K562 (cell line): ENCODE results near the gene NCOA3. TPM values are rescaled to one million over a fixed set of nuclear protein-coding genes. Genes with fewer than 3 reads are reported as not detected.

Experiments
- ADNP ChIP-seq: fragments of 200-800 bp; sonication (Bioruptor generic); IDR thresholded peaks from 2 replicates; pipeline ENCODE4 v1.6.1; 2016; ENCODE audit warnings: missing genetic modification characterization, missing compliant biosample characterization
- CBFB ChIP-seq: sonication (generic); formaldehyde crosslinking; IDR thresholded peaks from 2 replicates; pipeline ENCODE4 v1.4.0; 2020; ENCODE audit warnings: mild to moderate bottlenecking, missing genetic modification reagents
- EP400 ChIP-seq: fragments of 450-650 bp; IDR thresholded peaks from 2 replicates; pipeline ENCODE4 v1.6.1; 2017; ENCODE audit warnings: antibody characterized with exemption, mild to moderate bottlenecking, moderate library complexity
- FOXM1 ChIP-seq, 2 experiments: fragments of 450-650 bp in 1 of 2; sonication (generic) in 1 of 2; formaldehyde crosslinking in 1 of 2; IDR thresholded peaks; 2 replicates each; pipeline versions ENCODE4 v1.6.1 to v1.9.0; 2017 to 2022; ENCODE audit warnings: low read depth in 2 of 2, mild to moderate bottlenecking in 2 of 2, missing genetic modification reagents in 1 of 2, moderate library complexity in 1 of 2
- HMG20B ChIP-seq: fragments of 250-450 bp; sonication (Bioruptor Pico); IDR thresholded peaks from 2 replicates; pipeline ENCODE4 v1.5.0; 2021; ENCODE audit warnings: mild to moderate bottlenecking
- JUND ChIP-seq, 2 experiments: IDR thresholded peaks; 2 replicates in 1 of 2; 3 replicates in 1 of 2; pipeline ENCODE4 v1.6.1; 2011; ENCODE audit warnings: borderline replicate concordance in 2 of 2, low read depth in 2 of 2, low read length in 2 of 2, improper control_type of control experiment in 1 of 2, missing biosample characterization in 1 of 2, missing genetic modification characterization in 1 of 2, missing genetic modification reagents in 1 of 2
- NFIX ChIP-seq: fragments of 250-450 bp; sonication (Bioruptor Pico); IDR thresholded peaks from 2 replicates; pipeline ENCODE4 v1.4.0; 2020; ENCODE audit warnings: low read depth, mild to moderate bottlenecking, moderate library complexity
- PML ChIP-seq: IDR thresholded peaks from 2 replicates; pipeline ENCODE4 v1.6.1; 2012; ENCODE audit warnings: low read length, inconsistent platforms
- TEAD4 ChIP-seq, 2 experiments: sonication (generic) in 1 of 2; formaldehyde crosslinking in 1 of 2; IDR thresholded peaks; 2 replicates each; pipeline versions ENCODE4 v1.6.1 to v1.8.0; 2012 to 2022; ENCODE audit warnings: borderline replicate concordance in 1 of 2, inconsistent platforms in 1 of 2, low read length in 1 of 2, mild to moderate bottlenecking in 1 of 2, missing genetic modification reagents in 1 of 2
- XRCC4 ChIP-seq: IDR thresholded peaks from one replicate; pipeline ENCODE4 v1.6.1; 2011; ENCODE audit not compliant: insufficient read depth, insufficient read length; ENCODE audit errors: extremely low read depth
- ZNF507 ChIP-seq: conservative IDR thresholded peaks from 2 replicates; pipeline ENCODE4 v1.6.1; 2017; ENCODE audit warnings: missing genetic modification characterization, missing compliant biosample characterization
- polyA plus RNA-seq, 8 experiments: library from polyadenylated mRNA; depleted of rRNA in 4 of 8; stranded (reverse) in 5 of 8; unstranded in 3 of 8; fragments of >200 nt; fragmentation: Nextera tagmentation in 2 of 8; fragmentation: Illumina TruSeq in 1 of 8; extraction: Ambion mirVana in 2 of 8; extraction: Trizol in 1 of 8; gene quantifications; 2 replicates each; pipeline versions ENCODE4 v1.2.1 to v1.2.3, GENCODE V29; 2011 to 2014; ENCODE audit warnings: inconsistent platforms in 1 of 8, missing spikeins in 1 of 8
- total RNA-seq, 7 experiments: library from RNA; depleted of rRNA in 6 of 7; stranded (reverse); fragments of >200 nt in 6 of 7; fragmentation: Illumina TruSeq in 2 of 7; extraction: Trizol in 2 of 7; gene quantifications; 2 replicates each; pipeline versions ENCODE4 v1.2.1 to v1.2.3, GENCODE V29; 2011 to 2021; ENCODE audit warnings: low replicate concordance in 1 of 7
- TF ChIP-seq, protein P1 (sequence below), 2 experiments: fragments of 200-800 bp in 1 of 2; sonication (Bioruptor generic) in 1 of 2; sonication (generic) in 1 of 2; formaldehyde crosslinking in 1 of 2; IDR thresholded peaks in 1 of 2; conservative IDR thresholded peaks in 1 of 2; 2 replicates each; pipeline versions ENCODE4 v1.5.0 to v1.6.1; 2016 to 2020; ENCODE audit warnings: missing compliant biosample characterization in 1 of 2, missing genetic modification characterization in 1 of 2, missing genetic modification reagents in 1 of 2
- TF ChIP-seq, protein P2 (sequence below): fragments of 450-650 bp; IDR thresholded peaks from 2 replicates; pipeline ENCODE4 v1.7.1; 2018; ENCODE audit warnings: mild to moderate bottlenecking, low read depth; ENCODE audit not compliant: partially characterized antibody
- TF ChIP-seq, protein P3 (sequence below): IDR thresholded peaks from 3 replicates; pipeline ENCODE4 v1.6.1; 2011; ENCODE audit warnings: borderline replicate concordance, mild to moderate bottlenecking, moderate library complexity; ENCODE audit not compliant: insufficient read length; ENCODE audit errors: extremely low read depth
- TF ChIP-seq, protein P4 (sequence below): fragments of 450-650 bp; IDR thresholded peaks from one replicate; pipeline ENCODE4 v1.6.1; 2018; ENCODE audit warnings: mild to moderate bottlenecking, moderate library complexity; ENCODE audit not compliant: partially characterized antibody

Gene NCOA3
- total and polyA plus RNA-seq, 9 of the 15 experiments (the other 6 are each of a cell fraction or from before 2014, with no cell fraction given) = 3.2 to 24.3 (median 14.4) TPM

DNA sequence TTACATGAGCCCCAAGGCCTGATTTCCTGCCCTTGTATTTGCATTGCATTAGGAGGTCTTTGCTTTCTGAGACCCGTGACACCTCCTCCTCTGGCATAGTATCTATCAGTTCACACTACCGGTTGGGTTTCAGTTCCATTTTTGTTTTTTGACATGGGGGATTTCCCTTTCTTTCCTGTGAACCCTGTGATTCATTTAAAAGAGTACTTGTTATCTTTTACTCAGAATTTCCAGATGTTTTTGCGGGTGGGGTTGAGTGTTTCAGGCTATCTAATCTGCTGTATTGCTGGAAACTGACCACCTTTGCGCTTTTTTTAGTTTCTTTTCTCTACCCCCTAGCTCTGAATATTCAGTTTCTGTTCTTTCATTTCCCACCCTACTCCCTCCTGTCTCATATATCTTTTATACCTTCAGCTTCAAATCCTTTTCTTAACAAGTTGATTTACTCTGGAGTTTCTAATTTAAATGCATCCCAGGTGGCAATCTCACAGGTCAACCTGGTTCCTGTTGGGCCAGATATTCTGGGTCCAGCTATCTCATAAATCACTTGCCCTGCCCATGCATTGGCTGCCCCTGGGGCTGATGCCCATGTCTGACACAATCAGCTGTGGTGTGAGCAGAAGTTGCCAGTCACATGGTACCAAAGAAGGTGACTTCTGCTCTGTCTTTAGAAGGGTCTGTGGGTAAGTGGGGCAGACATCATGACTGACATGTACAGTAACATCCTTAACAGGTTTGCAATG lies 14.3 kb upstream of the NCOA3 start (continued):
- TF ChIP-seq PML (peak; percentile 32; the same call in 1 of the 2 replicates), HMG20B (CRISPR knock-in tag) (no peak), CBFB (CRISPR knock-in tag) (no peak), ZNF507 (no peak), ADNP (0 out of 2 replicates have a peak, but pooled peaks have one; percentile 21), XRCC4 (no peak), NFIX (CRISPR knock-in tag) (no peak), EP400 (no peak), TEAD4 (IDR thresholded peaks at IDR 0.05; ENCODE audit: low read length) (peak; percentile 83), TEAD4 (CRISPR knock-in tag; IDR thresholded peaks at IDR 0.05; ENCODE audit: borderline replicate concordance) (no peak), JUND (IDR thresholded peaks at IDR 0.05; ENCODE audit: borderline replicate concordance, low read depth, low read length) (peak; percentile 65; the same call in 1 of the 2 replicates), JUND (tag; IDR thresholded peaks at IDR 0.05; ENCODE audit: borderline replicate concordance, low read depth, low read length) (peak; percentile 27; the same call in 1 of the 3 replicates), FOXM1 (IDR thresholded peaks at IDR 0.05; ENCODE audit: low read depth) (peak; percentile 37; the same call in 1 of the 2 replicates), FOXM1 (CRISPR knock-in tag; IDR thresholded peaks at IDR 0.05; ENCODE audit: low read depth) (no peak)
- TF ChIP-seq, protein P1, sequence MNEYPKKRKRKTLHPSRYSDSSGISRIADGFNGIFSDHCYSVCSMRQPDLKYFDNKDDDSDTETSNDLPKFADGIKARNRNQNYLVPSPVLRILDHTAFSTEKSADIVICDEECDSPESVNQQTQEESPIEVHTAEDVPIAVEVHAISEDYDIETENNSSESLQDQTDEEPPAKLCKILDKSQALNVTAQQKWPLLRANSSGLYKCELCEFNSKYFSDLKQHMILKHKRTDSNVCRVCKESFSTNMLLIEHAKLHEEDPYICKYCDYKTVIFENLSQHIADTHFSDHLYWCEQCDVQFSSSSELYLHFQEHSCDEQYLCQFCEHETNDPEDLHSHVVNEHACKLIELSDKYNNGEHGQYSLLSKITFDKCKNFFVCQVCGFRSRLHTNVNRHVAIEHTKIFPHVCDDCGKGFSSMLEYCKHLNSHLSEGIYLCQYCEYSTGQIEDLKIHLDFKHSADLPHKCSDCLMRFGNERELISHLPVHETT (CRISPR knock-in tag; conservative IDR thresholded peaks at IDR 0.05 in 1 of 2, IDR thresholded peaks at IDR 0.05 in 1 of 2) = 0 out of 4 replicates have a peak, but pooled peaks of 1 of the 2 experiments have one; percentile 23
- TF ChIP-seq, protein P2, sequence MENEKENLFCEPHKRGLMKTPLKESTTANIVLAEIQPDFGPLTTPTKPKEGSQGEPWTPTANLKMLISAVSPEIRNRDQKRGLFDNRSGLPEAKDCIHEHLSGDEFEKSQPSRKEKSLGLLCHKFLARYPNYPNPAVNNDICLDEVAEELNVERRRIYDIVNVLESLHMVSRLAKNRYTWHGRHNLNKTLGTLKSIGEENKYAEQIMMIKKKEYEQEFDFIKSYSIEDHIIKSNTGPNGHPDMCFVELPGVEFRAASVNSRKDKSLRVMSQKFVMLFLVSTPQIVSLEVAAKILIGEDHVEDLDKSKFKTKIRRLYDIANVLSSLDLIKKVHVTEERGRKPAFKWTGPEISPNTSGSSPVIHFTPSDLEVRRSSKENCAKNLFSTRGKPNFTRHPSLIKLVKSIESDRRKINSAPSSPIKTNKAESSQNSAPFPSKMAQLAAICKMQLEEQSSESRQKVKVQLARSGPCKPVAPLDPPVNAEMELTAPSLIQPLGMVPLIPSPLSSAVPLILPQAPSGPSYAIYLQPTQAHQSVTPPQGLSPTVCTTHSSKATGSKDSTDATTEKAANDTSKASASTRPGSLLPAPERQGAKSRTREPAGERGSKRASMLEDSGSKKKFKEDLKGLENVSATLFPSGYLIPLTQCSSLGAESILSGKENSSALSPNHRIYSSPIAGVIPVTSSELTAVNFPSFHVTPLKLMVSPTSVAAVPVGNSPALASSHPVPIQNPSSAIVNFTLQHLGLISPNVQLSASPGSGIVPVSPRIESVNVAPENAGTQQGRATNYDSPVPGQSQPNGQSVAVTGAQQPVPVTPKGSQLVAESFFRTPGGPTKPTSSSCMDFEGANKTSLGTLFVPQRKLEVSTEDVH = no peak
- TF ChIP-seq, protein P3, sequence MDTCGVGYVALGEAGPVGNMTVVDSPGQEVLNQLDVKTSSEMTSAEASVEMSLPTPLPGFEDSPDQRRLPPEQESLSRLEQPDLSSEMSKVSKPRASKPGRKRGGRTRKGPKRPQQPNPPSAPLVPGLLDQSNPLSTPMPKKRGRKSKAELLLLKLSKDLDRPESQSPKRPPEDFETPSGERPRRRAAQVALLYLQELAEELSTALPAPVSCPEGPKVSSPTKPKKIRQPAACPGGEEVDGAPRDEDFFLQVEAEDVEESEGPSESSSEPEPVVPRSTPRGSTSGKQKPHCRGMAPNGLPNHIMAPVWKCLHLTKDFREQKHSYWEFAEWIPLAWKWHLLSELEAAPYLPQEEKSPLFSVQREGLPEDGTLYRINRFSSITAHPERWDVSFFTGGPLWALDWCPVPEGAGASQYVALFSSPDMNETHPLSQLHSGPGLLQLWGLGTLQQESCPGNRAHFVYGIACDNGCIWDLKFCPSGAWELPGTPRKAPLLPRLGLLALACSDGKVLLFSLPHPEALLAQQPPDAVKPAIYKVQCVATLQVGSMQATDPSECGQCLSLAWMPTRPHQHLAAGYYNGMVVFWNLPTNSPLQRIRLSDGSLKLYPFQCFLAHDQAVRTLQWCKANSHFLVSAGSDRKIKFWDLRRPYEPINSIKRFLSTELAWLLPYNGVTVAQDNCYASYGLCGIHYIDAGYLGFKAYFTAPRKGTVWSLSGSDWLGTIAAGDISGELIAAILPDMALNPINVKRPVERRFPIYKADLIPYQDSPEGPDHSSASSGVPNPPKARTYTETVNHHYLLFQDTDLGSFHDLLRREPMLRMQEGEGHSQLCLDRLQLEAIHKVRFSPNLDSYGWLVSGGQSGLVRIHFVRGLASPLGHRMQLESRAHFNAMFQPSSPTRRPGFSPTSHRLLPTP = no peak
- TF ChIP-seq, protein P4, sequence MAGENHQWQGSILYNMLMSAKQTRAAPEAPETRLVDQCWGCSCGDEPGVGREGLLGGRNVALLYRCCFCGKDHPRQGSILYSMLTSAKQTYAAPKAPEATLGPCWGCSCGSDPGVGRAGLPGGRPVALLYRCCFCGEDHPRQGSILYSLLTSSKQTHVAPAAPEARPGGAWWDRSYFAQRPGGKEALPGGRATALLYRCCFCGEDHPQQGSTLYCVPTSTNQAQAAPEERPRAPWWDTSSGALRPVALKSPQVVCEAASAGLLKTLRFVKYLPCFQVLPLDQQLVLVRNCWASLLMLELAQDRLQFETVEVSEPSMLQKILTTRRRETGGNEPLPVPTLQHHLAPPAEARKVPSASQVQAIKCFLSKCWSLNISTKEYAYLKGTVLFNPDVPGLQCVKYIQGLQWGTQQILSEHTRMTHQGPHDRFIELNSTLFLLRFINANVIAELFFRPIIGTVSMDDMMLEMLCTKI = no peak
